Neural cell (in vitro differentiated cells): ENCODE results near the gene MMP1. TPM values are rescaled to one million over a fixed set of nuclear protein-coding genes. Genes with fewer than 3 reads are reported as not detected.
"Not testable (repeated sequence)": the region's sequence is repeated elsewhere in the genome, so short reads cannot be mapped to it uniquely, and the experiment has no call there.

Experiments used
- H2AFZ ChIP-seq: fragments of 200-600, 300-800 bp; sonication (generic), shearing (Covaris generic); 2 replicates; pipeline ENCODE4 v1.6.0; 2014; ENCODE audit warnings: low read depth, mild to moderate bottlenecking, antibody characterized with exemption, low read length, moderate library complexity
- H3F3A ChIP-seq: fragments of 200-600 bp; shearing (Covaris generic); 2 replicates; pipeline ENCODE4 v1.6.1; 2016; ENCODE audit warnings: mild to moderate bottlenecking, moderate library complexity, mixed read lengths, antibody characterized with exemption, low read length; ENCODE audit not compliant: insufficient read depth, poor library complexity, severe bottlenecking
- H3K27ac ChIP-seq: fragments of 200-600, 300-800 bp; sonication (generic), shearing (Covaris generic); 2 replicates; pipeline ENCODE4 v1.5.1; 2014; ENCODE audit warnings: mild to moderate bottlenecking, low read length, moderate library complexity
- H3K27me3 ChIP-seq: fragments of 300-800, 200-600 bp; sonication (generic), shearing (Covaris generic); 2 replicates; pipeline ENCODE4 v1.6.0; 2014; ENCODE audit warnings: mild to moderate bottlenecking, low read depth, low read length, moderate library complexity; ENCODE audit not compliant: insufficient read depth
- H3K36me3 ChIP-seq: fragments of 300-800, 200-600 bp; sonication (generic), shearing (Covaris generic); 2 replicates; pipeline ENCODE4 v1.5.1; 2014; ENCODE audit warnings: mild to moderate bottlenecking, antibody characterized with exemption, low read length, moderate library complexity; ENCODE audit not compliant: insufficient read depth
- H3K4me2 ChIP-seq: fragments of 300-800, 200-600 bp; sonication (generic), shearing (Covaris generic); 2 replicates; pipeline ENCODE4 v1.6.0; 2014; ENCODE audit warnings: mild to moderate bottlenecking, low read length
- H3K4me3 ChIP-seq: fragments of 300-800, 200-600 bp; sonication (generic), shearing (Covaris generic); 2 replicates; pipeline ENCODE4 v1.5.1; 2014; ENCODE audit warnings: mild to moderate bottlenecking, low read length, moderate library complexity
- H3K79me2 ChIP-seq: fragments of 200-600 bp; shearing (Covaris generic); replicated peaks from 2 replicates; pipeline ENCODE4 v1.6.0; 2014; ENCODE audit warnings: mild to moderate bottlenecking, low read length, moderate library complexity; ENCODE audit not compliant: insufficient read depth
- H3K9ac ChIP-seq: fragments of 300-800, 200-600 bp; sonication (generic), shearing (Covaris generic); 2 replicates; pipeline ENCODE4 v1.6.1; 2016; ENCODE audit warnings: mild to moderate bottlenecking, low read length, mixed read lengths
- H3K9me2 ChIP-seq: fragments of 200-600 bp; shearing (Covaris generic); 2 replicates; pipeline ENCODE4 v1.6.1; 2016; ENCODE audit warnings: mild to moderate bottlenecking, low read length, mixed read lengths; ENCODE audit not compliant: insufficient read depth
- H3K9me3 ChIP-seq: fragments of 200-600, 300-800 bp; sonication (generic), shearing (Covaris generic); 2 replicates; pipeline ENCODE4 v1.6.1; 2016; ENCODE audit warnings: mild to moderate bottlenecking, mixed run types, low read length, moderate library complexity, mixed read lengths
- H4K20me1 ChIP-seq: fragments of 200-600 bp; shearing (Covaris generic); 2 replicates; pipeline ENCODE4 v1.6.1; 2016; ENCODE audit warnings: mild to moderate bottlenecking, mixed run types; ENCODE audit not compliant: insufficient read depth
- EP300 ChIP-seq: fragments of 450-650 bp; conservative IDR thresholded peaks from 2 replicates; pipeline ENCODE4 v1.6.1; 2014; ENCODE audit warnings: antibody characterized with exemption, mild to moderate bottlenecking, moderate library complexity; ENCODE audit not compliant: poor library complexity, severe bottlenecking
- EZH2 ChIP-seq: fragments of 200-600, 300-800 bp; shearing (Covaris generic), sonication (generic); IDR thresholded peaks from 2 replicates; pipeline ENCODE4 v1.6.1; 2014; ENCODE audit warnings: antibody characterized with exemption, low read length, borderline replicate concordance, mild to moderate bottlenecking; ENCODE audit not compliant: insufficient read depth, poor library complexity, severe bottlenecking
- MXI1 ChIP-seq: fragments of 450-650 bp; conservative IDR thresholded peaks from 2 replicates; pipeline ENCODE4 v1.6.1; 2014; ENCODE audit warnings: antibody characterized with exemption, mild to moderate bottlenecking; ENCODE audit not compliant: poor library complexity, severe bottlenecking
- POLR2AphosphoS5 ChIP-seq: IDR thresholded peaks from 2 replicates; pipeline ENCODE4 v1.6.1; 2012
- RAD21 ChIP-seq: fragments of 450-650 bp; conservative IDR thresholded peaks from 2 replicates; pipeline ENCODE4 v1.6.1; 2014; ENCODE audit warnings: antibody characterized with exemption, mild to moderate bottlenecking, moderate library complexity
- SMC3 ChIP-seq: fragments of 450-650 bp; conservative IDR thresholded peaks from 2 replicates; pipeline ENCODE4 v1.6.1; 2014; ENCODE audit warnings: antibody characterized with exemption, mild to moderate bottlenecking, moderate library complexity; ENCODE audit not compliant: poor library complexity
- TAF1 ChIP-seq: IDR thresholded peaks from 2 replicates; pipeline ENCODE4 v1.6.1; 2012; ENCODE audit warnings: low read depth
- polyA plus RNA-seq: library from polyadenylated mRNA; depleted of rRNA; stranded (reverse); fragments of >200 nt; gene quantifications from 2 replicates; pipeline ENCODE4 v1.2.3, GENCODE V29; 2014
- TF ChIP-seq, protein P1 (sequence below): fragments of 450-650 bp; IDR thresholded peaks from 2 replicates; pipeline ENCODE4 v1.5.1; 2014; ENCODE audit warnings: antibody characterized with exemption, mild to moderate bottlenecking, moderate library complexity; ENCODE audit not compliant: poor library complexity, severe bottlenecking
- TF ChIP-seq, protein P2 (sequence below): IDR thresholded peaks from 2 replicates; pipeline ENCODE4 v1.6.1; 2012; ENCODE audit warnings: borderline replicate concordance

The MMP1 gene
- polyA plus RNA-seq, 1 donor from 2014 or later = not detected

DNA sequence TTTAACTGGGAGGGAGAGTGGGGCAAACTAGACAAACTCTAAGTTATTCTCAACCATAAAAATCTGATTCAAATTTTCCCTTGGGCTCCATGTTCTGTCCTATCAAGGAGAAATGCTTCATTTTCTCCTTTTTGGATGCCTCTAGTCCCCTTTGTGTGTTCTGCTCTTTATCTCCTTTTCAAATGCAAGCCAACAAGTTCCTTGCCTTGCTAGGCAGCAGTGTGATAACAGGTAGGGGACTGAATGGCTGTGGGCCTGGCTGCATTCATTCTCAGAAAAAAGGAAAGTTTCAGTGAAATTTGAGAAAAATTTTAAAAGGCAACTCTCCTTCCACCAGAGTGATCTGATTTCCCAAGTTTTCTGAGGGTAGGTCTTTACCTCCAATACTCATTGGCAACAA lies 46.3 kb downstream of the MMP1 start:
- H3K79me2 ChIP-seq = no peaks in the 10 kb centered on the region
- H3K4me2 ChIP-seq = no peak overlapping the region
- H3K9me2 ChIP-seq = no peaks in the 10 kb centered on the region
- H3K27me3 ChIP-seq = no peaks in the 10 kb centered on the region
- no peak overlapping the region for H2AFZ ChIP-seq
- no peaks in the 10 kb centered on the region for H3K9me3 ChIP-seq
- no peaks in the 10 kb centered on the region for H4K20me1 ChIP-seq
- H3K27ac ChIP-seq = no peak overlapping the region
- no peaks in the 10 kb centered on the region for H3K36me3 ChIP-seq
- H3F3A ChIP-seq = no peaks in the 10 kb centered on the region
- no peak overlapping the region for H3K4me3 ChIP-seq
- no peak overlapping the region for H3K9ac ChIP-seq
- TF ChIP-seq RAD21 = no peak
- TF ChIP-seq, protein P1, sequence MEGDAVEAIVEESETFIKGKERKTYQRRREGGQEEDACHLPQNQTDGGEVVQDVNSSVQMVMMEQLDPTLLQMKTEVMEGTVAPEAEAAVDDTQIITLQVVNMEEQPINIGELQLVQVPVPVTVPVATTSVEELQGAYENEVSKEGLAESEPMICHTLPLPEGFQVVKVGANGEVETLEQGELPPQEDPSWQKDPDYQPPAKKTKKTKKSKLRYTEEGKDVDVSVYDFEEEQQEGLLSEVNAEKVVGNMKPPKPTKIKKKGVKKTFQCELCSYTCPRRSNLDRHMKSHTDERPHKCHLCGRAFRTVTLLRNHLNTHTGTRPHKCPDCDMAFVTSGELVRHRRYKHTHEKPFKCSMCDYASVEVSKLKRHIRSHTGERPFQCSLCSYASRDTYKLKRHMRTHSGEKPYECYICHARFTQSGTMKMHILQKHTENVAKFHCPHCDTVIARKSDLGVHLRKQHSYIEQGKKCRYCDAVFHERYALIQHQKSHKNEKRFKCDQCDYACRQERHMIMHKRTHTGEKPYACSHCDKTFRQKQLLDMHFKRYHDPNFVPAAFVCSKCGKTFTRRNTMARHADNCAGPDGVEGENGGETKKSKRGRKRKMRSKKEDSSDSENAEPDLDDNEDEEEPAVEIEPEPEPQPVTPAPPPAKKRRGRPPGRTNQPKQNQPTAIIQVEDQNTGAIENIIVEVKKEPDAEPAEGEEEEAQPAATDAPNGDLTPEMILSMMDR = no peak

DNA sequence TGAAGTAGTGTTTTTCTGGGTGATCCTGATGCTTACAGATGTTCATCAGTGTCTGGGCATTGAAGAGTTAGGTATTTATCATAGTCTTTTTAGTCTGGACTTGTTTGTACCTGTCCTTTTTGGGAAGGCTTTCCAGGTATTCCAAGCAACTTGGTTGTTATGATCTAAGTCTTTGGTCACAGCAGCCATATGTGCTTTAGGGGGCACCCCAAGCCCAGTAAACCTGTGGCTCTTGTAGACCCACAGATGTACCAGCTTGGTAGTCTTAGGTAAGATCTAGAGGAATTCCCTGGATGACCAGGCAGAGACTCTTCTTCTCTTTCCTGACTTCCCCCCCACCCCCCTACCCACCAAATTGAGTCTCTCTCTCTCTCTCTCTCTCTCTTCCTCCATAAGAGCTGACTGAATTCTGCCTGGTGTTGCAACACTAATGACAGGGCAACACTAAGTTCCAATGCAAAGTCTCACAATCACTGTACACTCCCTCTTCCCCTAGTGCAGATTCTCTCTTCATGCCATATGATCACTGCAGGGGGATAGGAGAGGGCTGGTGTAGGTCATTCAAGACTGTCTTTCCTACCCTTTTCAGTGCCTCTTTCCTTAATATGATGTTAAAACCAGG lies 48.7 kb downstream of the MMP1 start:
- Histone ChIP-seq H2AFZ (no peak overlapping the region), H3K9ac (no peak overlapping the region), H3K79me2 (no peaks in the 10 kb centered on the region), H3K36me3 (no peaks in the 10 kb centered on the region), H3K27me3 (no peaks in the 10 kb centered on the region), H3K4me2 (no peak overlapping the region), H3F3A (no peaks in the 10 kb centered on the region), H3K27ac (no peak overlapping the region), H3K9me2 (no peaks in the 10 kb centered on the region), H3K4me3 (no peak overlapping the region), H3K9me3 (no peaks in the 10 kb centered on the region), H4K20me1 (no peaks in the 10 kb centered on the region)
- TF ChIP-seq, protein P1 = no peak
- TF ChIP-seq TAF1 (no peak), RAD21 (no peak), EZH2 (no peak), EP300 (no peak), MXI1 (no peak), POLR2AphosphoS5 (no peak), SMC3 (no peak)
- TF ChIP-seq, protein P2, sequence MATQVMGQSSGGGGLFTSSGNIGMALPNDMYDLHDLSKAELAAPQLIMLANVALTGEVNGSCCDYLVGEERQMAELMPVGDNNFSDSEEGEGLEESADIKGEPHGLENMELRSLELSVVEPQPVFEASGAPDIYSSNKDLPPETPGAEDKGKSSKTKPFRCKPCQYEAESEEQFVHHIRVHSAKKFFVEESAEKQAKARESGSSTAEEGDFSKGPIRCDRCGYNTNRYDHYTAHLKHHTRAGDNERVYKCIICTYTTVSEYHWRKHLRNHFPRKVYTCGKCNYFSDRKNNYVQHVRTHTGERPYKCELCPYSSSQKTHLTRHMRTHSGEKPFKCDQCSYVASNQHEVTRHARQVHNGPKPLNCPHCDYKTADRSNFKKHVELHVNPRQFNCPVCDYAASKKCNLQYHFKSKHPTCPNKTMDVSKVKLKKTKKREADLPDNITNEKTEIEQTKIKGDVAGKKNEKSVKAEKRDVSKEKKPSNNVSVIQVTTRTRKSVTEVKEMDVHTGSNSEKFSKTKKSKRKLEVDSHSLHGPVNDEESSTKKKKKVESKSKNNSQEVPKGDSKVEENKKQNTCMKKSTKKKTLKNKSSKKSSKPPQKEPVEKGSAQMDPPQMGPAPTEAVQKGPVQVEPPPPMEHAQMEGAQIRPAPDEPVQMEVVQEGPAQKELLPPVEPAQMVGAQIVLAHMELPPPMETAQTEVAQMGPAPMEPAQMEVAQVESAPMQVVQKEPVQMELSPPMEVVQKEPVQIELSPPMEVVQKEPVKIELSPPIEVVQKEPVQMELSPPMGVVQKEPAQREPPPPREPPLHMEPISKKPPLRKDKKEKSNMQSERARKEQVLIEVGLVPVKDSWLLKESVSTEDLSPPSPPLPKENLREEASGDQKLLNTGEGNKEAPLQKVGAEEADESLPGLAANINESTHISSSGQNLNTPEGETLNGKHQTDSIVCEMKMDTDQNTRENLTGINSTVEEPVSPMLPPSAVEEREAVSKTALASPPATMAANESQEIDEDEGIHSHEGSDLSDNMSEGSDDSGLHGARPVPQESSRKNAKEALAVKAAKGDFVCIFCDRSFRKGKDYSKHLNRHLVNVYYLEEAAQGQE = no peak

DNA sequence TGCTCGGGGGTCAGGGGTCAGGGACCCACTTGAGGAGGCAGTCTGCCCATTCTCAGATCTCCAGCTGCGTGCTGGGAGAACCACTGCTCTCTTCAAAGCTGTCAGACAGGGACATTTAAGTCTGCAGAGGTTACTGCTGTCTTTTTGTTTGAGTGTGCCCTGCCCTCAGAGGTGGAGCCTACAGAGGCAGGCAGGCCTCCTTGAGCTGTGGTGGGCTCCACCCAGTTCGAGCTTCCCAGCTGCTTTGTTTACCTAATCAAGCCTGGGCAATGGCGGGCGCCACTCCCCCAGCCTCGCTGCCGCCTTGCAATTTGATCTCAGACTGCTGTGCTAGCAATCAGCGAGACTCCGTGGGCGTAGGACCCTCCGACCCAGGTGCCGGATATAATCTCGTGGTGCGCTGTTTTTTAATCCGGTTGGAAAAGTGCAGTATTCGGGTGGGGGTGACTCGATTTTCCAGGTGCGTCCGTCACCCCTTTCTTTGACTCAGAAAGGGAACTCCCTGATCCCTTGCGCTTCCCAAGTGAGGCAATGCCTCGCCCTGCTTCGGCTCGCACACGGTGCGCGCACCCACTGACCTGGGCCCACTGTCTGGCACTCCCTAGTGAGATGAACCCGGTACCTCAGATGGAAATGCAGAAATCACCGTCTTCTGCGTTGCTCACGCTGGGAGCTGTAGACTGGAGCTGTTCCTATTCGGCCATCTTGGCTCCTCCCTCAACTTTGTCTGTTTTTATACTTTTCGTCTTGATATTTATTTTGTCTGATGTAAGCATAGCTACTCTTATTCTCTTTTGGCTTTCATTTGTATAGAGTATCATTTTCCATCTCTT lies 51.0 kb downstream of the MMP1 start:
- H3K4me2 ChIP-seq = not testable (repeated sequence)

More for the DNA sequence above, 51.0 kb downstream of the MMP1 start:
- H3F3A ChIP-seq, H3K79me2 ChIP-seq, H3K9ac ChIP-seq, H3K27me3 ChIP-seq, H3K9me3 ChIP-seq, H2AFZ ChIP-seq, H3K36me3 ChIP-seq, H3K4me3 ChIP-seq, H4K20me1 ChIP-seq, H3K9me2 ChIP-seq, H3K27ac ChIP-seq: not testable (repeated sequence)
